Measurements from ENCODE around the gene SLC44A2. TPM values are rescaled to one million over a fixed set of nuclear protein-coding genes. Genes with fewer than 3 reads are reported as not detected.
A peak's percentile ranks its signal among the peaks of the same experiment; 100 is the strongest.

The SLC44A2 gene
- polyA plus RNA-seq, 1 donor (not counting 4 experiments of a cell fraction or from before 2014, with no cell fraction given), result 94.7 TPM

DNA sequence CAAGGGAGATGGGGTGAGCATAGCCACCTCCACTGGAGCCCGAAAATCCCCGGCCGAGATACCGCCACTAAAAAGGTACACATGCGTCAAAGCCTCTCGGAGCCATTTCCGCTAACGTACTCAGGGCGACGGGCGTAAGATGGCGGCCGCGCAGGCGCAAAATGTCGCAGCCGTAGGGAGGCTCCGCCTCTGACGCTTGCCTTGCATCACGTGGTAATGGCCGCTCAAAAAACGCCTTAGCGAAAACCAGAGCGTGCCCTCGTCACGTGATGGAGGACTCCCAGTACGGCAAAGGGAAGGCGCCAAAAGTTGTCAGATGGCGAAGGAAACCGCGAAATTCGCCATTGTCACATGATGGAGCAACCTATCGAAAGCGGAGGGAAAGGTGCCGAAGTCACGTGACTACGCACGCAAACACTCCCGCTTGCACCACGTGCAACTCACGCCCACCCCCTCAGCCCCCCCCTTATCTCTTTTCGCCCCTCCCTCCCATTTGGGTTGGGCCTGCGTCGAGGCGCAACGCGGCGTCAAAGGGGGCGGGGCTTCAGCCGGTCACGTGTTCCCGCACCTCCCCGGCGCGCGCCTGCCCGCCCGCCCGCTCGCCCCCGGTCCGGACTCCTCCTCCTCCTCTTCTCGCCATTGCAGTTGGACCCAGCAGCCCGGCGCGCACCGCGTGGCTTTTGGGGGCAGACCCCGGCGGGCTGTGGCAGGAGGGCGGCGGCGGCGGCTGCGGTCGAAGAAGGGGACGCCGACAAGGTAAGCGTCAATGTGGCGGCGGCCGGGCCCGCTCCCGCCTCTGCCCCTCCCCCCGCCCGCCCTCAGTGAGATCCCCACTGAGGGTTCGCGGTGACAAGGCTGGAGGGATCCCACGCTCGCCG, 28.6 kb downstream of the SLC44A2 start, which contains the start of gene ILF3:
TSS of gene ILF3 (plus strand) at position 615 of the 878 bp plus-strand sequence. CDS start 16,260 bp downstream, outside the sequence.
- H3K79me2 ChIP-seq (ENCODE audit: control insufficient read depth, insufficient read depth, low read length), result peaks cover 52% of the 10 kb centered on the region
- peak within 1 kb of the TSS; percentile 88 for H2AFZ ChIP-seq (ENCODE audit: control insufficient read depth, low read length)
- H3K36me3 ChIP-seq (ENCODE audit: control insufficient read depth in 2 of 2, extremely low read depth in 1 of 2, insufficient read depth in 2 of 2, low read length in 2 of 2), result peaks cover 0 to 20% of the 10 kb centered on the region in 2 experiments
- H3K9me1 ChIP-seq (ENCODE audit: control insufficient read depth, extremely low read depth, insufficient read depth, low read length), result peaks cover 2% of the 10 kb centered on the region
- H3K27ac ChIP-seq (ENCODE audit: control insufficient read depth, insufficient read depth, low read length), result peak within 1 kb of the TSS; percentile 98
- TF ChIP-seq, protein P1, sequence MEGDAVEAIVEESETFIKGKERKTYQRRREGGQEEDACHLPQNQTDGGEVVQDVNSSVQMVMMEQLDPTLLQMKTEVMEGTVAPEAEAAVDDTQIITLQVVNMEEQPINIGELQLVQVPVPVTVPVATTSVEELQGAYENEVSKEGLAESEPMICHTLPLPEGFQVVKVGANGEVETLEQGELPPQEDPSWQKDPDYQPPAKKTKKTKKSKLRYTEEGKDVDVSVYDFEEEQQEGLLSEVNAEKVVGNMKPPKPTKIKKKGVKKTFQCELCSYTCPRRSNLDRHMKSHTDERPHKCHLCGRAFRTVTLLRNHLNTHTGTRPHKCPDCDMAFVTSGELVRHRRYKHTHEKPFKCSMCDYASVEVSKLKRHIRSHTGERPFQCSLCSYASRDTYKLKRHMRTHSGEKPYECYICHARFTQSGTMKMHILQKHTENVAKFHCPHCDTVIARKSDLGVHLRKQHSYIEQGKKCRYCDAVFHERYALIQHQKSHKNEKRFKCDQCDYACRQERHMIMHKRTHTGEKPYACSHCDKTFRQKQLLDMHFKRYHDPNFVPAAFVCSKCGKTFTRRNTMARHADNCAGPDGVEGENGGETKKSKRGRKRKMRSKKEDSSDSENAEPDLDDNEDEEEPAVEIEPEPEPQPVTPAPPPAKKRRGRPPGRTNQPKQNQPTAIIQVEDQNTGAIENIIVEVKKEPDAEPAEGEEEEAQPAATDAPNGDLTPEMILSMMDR (optimal IDR thresholded peaks at IDR 0.05 in 1 of 3, IDR thresholded peaks at IDR 0.05 in 1 of 3, conservative IDR thresholded peaks at IDR 0.05 in 1 of 3; ENCODE audit: extremely low read depth in 1 of 3, insufficient read depth in 2 of 3, low read length in 3 of 3), result no peak
- TF ChIP-seq EZH2 (IDR thresholded peaks at IDR 0.05; ENCODE audit: low read length), result no peak
- peaks cover 27% of the 10 kb centered on the region for H3K4me1 ChIP-seq (ENCODE audit: control insufficient read depth, extremely low read depth, insufficient read depth, low read length)
- DNase-seq (ENCODE audit: low read depth, low spot score) (peak; percentile 100), FAIRE-seq (peak; percentile 90)
- no peaks in the 10 kb centered on the region for H3K9me3 ChIP-seq (ENCODE audit: control insufficient read depth, low read depth, low read length)
- H3K4me3 ChIP-seq (ENCODE audit: control insufficient read depth in 2 of 3, extremely low read depth in 1 of 3, insufficient read depth in 2 of 3, low read depth in 1 of 3, low read length in 3 of 3), result peak within 1 kb of the TSS; percentile 89 to 96 (median 93)
- peak within 1 kb of the TSS; percentile 100 for H3K4me2 ChIP-seq (ENCODE audit: control insufficient read depth, extremely low read depth, insufficient read depth, low read depth, low read length)
- dilution Hi-C loops (cut with MboI; ENCODE audit: extremely low pct_ligation_motif_present, low sequenced_read_pairs), result no loop called here
- H3K9ac ChIP-seq (ENCODE audit: control insufficient read depth, extremely low read depth, insufficient read depth, low read length), result peak within 1 kb of the TSS; percentile 100
- no peaks in the 10 kb centered on the region for H3K27me3 ChIP-seq (ENCODE audit: control insufficient read depth, extremely low read depth, insufficient read depth, low read length)
- H4K20me1 ChIP-seq (ENCODE audit: control insufficient read depth, extremely low read depth, insufficient read depth, low read length), result peaks cover 32% of the 10 kb centered on the region

DNA sequence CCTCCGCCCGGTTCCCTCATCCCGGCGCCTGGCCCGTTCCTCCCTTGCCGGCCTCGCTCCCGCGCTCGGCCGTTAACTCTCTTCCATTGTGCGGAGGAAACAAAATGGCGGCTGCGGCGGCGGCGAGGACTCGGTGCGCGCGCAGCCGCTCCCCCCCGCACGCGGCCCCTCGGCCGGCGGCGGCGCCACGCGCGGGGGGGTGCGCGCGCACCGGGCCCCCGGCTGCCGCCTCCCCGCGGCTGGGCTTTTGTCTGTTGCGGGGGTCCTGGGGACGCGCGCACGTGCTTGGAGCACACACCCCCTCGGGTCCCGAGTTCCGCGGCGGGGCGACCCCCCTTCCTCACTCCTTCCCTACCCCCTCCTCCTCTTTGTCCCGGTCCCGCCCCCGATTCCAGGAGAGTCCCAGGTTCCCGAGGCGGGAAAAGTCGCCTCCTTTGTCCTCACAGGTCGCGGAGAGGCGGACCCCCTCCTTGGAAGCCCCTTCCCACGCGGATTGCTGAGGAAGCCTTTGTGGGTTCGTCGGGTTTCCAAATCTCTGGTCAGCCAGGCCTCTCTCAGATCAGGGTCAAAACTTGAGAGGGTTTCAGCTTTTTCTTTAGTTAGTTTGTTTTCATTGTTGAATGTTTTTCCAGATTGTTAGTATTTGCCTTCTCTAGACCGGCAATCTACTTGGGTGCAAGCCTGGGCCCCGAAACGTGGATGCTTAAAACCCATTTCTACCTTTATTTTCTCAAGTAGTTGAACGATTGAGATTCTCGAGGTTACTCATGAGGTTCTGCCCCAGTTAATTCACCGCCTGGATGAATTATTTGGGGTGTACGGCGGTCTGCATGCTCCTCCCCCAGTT, 29.5 kb downstream of the SLC44A2 start:
- Histone ChIP-seq H3K4me1 (ENCODE audit: control insufficient read depth, extremely low read depth, insufficient read depth, low read length) (peaks cover 30% of the 10 kb centered on the region), H2AFZ (ENCODE audit: control insufficient read depth, low read length) (no peak overlapping the region)
- no peak for FAIRE-seq

More for the DNA sequence above, 29.5 kb downstream of the SLC44A2 start:
- no peaks in the 10 kb centered on the region for H3K9me3 ChIP-seq (ENCODE audit: control insufficient read depth, low read depth, low read length)
- H3K79me2 ChIP-seq (ENCODE audit: control insufficient read depth, insufficient read depth, low read length), result peaks cover 60% of the 10 kb centered on the region
- H3K27me3 ChIP-seq (ENCODE audit: control insufficient read depth, extremely low read depth, insufficient read depth, low read length), result no peaks in the 10 kb centered on the region
- peaks cover 1% of the 10 kb centered on the region for H3K9me1 ChIP-seq (ENCODE audit: control insufficient read depth, extremely low read depth, insufficient read depth, low read length)
- peak overlapping the region; percentile 89 to 95 (median 93) for H3K4me3 ChIP-seq (ENCODE audit: control insufficient read depth in 2 of 3, extremely low read depth in 1 of 3, insufficient read depth in 2 of 3, low read depth in 1 of 3, low read length in 3 of 3)
- peaks cover 0 to 20% of the 10 kb centered on the region in 2 experiments for H3K36me3 ChIP-seq (ENCODE audit: control insufficient read depth in 2 of 2, extremely low read depth in 1 of 2, insufficient read depth in 2 of 2, low read length in 2 of 2)
- peak overlapping the region; percentile 98 for H3K27ac ChIP-seq (ENCODE audit: control insufficient read depth, insufficient read depth, low read length)
- no peak for DNase-seq (ENCODE audit: low read depth, low spot score)
- H3K4me2 ChIP-seq (ENCODE audit: control insufficient read depth, extremely low read depth, insufficient read depth, low read depth, low read length), result peak overlapping the region; percentile 100
- peaks cover 37% of the 10 kb centered on the region for H4K20me1 ChIP-seq (ENCODE audit: control insufficient read depth, extremely low read depth, insufficient read depth, low read length)
- dilution Hi-C loops (cut with MboI; ENCODE audit: extremely low pct_ligation_motif_present, low sequenced_read_pairs), result no loop called here
- TF ChIP-seq EZH2 (IDR thresholded peaks at IDR 0.05; ENCODE audit: low read length), result no peak
- H3K9ac ChIP-seq (ENCODE audit: control insufficient read depth, extremely low read depth, insufficient read depth, low read length), result peak overlapping the region; percentile 100
